ENCODE results near the gene ARHGEF10L.

Gene ARHGEF10L

DNA sequence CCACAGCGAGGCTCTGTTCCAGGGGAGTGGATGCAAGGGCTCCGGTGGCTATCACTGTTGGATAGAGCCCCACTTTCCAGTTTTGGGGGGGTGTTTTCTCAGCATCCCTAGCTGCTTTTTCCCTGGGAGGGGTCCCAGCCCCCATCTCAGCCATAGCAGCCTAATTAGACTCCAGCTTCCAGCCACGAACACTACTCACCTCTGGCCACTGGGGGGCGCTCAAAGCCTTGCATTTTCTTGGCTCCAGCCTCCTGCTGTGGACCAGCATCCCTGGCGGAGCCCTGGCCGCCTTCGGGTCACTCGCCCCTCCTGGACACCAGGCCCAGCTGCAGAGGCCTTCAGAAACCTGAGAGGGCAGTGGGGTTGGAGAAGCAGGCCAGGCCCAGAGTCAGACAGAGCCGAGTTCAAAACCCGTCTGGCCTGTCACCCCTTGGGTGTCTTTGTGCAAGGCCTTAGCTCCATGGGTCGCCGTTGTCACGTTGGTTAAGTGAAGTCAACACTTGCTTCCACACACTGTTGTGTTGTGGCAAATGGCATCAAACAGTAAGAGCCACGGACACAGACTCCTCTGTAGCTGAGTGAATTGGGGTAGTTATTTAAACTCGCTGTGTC is 122.2 kb downstream of the ARHGEF10L start:
- DNase-seq (ENCODE audit: low spot score), result peak; percentile 41

DNA sequence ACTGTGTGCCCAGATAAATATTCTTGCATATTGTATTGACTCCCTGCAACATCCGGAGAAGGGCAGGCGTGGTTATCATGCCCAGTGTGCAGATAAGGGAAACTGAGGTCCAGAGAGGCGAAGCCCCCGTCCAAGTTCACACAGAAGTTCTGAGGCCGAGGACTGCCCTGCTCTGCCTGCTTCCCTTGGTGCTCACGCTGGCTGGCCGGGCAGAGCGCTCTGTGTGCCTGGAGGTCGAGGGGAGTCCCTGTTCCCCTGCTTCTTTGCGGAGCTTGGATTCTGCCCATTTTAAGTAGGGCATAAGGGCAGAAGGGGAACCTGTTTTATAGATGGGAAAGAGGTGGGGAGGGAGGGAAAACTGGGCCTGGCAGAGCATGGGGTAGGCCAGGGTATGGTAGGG is 122.8 kb downstream of the ARHGEF10L start:
- no peak for DNase-seq (ENCODE audit: low spot score)

DNA sequence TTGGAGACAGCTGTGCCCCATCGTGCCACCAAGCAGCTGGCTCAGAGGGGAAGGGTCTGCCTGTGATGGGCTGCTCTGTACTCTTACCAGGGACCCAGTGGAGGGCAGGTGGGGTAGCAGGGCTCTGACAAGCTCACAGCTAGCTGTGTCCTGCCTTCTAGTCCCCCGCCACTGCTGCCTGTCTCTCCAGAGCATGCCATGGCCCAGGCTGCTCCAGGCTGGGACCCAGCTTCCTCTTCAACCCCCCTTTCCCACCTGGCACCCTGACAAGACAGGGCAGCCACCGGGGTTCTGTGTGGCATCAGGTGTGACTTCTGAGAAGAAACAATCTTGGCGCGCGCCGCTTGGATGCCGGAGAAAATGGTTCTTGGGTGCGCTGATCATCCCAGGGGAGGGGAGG is 123.3 kb downstream of the ARHGEF10L start:
- DNase-seq (ENCODE audit: low spot score), result no peak

DNA sequence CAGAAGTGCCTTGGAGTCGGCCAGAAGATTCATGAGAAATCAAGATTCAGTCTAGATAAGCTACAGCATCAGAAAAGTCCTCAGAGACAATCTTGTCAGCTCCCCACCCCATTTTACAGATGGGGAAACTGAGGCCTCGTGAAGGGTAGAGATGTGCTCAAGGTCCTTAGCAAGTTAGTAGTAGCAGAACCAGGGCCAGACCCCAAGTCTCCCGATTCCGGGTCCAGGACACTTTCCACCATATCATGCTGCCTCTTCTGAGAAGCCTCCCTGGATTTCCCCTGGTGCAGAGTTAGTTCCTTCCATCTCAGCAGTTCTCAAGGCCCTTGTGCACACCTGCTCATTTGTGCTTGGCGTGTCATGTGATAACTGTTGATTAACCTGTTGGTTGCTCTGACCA is 124.1 kb downstream of the ARHGEF10L start:
- DNase-seq (ENCODE audit: low spot score), result no peak

DNA sequence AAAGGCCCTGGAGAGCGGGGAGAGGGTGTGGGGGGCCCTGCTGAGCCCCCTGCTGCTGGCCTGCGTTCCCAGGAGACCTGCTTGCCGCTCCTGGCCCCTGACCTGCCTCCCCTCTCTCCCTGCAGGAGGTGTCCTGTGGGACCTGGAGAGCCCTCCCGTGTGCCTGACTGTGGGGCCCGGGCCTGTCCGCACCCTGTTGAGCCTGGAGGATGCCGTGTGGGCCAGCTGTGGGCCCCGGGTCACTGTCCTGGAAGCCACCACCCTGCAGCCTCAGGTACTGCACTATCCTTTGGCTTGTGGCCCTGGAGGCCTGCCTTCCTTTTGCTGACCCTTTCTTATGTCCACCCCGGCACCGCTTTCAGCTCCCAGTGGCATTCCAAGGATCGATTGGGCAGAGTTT is 124.8 kb downstream of the ARHGEF10L start:
- DNase-seq (ENCODE audit: low spot score), result no peak

DNA sequence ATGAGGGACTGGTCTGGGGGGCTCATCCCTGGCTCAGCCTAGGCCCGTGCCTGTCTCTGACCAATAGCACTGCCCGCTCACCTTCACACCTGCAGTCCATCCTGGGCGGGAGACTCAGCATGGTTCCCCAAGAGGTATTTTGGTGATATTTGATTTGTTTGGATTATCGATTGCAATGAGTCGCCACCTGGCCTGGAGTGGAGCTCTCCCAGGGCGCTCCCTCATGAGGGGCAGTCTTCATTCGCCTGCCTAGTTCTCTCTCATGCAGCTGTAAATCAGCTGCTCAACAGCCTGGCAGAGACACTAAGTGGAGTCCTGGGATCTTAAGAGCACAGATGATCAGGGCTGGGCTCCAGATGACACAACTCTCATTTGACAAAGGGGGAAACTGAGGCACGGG is 125.6 kb downstream of the ARHGEF10L start:
- DNase-seq (ENCODE audit: low spot score), result no peak

DNA sequence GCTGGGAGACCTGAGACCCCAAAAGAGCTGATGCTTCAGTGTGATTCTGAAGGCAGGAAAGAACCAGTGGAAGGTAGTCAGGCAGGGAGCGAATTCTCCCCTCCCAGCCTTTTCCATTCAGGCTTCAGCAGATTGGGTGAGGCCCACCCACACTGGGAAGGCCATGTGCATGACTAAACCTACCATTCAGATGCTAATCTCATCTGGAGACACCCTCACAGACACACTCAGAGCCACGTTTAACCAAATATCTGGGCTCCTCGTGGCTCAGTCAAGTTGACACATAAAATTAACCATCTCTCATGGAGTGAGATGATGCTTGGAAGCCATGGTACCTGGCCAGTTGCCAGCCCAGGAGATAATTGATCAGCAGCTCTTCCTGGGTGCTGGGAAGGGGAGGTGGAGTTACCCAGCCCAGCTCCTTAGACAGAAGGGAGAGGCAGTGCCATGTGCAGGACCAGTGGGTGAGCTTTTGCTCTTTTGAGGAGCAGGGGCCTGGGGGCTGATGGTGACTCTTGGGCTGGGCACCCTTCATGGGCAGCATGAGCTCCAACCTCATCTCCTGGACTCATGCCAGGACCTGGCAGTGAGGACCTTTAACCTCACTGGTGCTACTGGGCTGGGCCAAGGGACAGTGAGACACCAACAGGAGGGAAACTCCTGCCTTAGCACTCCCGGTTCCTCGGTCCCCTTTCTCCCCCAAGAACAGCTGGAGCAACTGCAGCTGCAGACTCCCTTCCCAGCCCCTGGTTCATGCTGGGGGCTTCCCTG is 126.6 kb downstream of the ARHGEF10L start:
- DNase-seq (ENCODE audit: low spot score), result peak; percentile 19

DNA sequence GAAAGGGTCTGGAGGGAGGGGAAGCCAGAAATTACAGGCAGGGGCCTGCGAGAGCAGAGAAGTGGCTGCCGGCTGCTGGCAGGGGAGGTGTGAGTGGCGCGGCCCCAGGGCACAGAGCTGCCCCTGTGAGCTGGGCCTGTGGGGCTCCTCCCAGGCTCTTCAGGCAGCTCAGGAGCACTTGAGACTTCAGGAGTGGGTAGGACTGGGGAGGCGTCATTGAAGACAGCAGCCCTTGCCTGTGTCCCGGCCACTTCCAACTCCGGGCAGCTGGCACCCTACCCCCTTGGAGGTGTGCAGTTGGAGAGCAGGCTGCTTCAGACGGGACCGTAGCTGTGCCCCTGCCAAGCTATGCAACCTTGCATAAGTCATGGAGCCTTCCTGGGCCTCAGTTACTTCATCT is 128.1 kb downstream of the ARHGEF10L start:
- no peak for DNase-seq (ENCODE audit: low spot score)

DNA sequence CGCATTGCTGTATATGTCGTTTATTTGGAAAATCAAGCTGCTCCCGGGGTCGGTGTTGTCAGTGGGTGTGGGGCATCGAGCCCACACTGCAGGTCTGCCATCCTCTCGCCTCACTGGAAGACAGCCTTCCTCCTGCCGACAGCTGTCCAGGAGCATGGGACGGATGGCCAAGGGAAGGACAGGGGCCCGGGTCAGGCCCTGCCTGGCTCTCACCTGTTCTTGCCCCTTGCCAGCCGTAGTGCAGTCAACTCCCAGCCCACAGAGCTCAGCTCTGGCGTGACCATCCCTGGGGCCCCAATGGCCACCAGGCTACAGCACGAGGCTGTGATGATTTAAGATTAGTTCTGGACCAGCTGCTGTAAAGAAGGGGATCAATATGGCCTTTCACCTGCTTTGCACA is 128.7 kb downstream of the ARHGEF10L start:
- DNase-seq (ENCODE audit: low spot score), result no peak

DNA sequence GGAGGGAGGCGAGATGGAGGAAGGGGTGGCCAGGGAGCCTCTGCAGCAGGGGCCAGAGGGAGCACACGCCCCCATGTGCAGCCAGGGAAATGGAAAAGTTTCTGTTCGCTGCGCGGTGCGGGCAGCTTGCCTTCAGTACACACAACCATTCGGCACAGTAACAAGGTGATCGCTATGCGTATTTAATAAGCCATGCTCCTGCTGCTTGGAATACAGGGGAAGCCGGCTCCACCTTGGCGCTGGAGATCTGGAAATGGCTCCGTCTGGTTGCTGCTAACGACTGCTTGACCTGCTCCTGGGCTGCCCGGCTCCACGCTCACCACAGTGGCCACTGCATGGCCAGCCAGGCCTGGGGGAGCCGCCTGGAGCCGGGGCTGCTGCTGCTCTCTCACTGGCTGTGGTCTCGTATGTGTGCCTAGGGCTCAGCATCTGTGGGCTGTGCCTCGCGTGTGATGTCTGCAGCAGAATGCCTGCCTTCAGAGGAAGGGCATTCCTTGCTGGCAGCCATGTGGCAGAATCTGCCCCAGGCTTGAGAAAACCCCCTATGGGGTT is 129.2 kb downstream of the ARHGEF10L start:
- DNase-seq (ENCODE audit: low spot score), result no peak

DNA sequence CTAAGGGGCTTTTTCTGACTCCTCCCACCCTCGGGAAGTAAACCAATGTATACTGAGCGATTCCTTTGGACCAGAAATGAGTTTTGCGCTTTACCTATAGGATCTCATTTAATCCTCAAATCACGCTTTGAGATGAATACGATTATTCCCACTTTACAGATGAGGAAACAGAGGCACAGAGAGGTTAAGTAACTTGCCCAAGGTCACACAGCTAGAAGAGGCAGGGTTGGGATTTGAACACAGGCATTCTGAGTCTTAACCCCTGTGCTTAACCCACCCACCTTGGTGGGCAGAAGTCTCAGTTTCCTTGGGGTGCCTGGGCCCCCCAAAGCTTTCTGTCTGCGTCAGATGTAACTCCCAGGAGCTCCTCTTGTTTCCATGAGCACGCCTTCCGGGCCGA is 129.8 kb downstream of the ARHGEF10L start:
- DNase-seq (ENCODE audit: low spot score), result no peak

DNA sequence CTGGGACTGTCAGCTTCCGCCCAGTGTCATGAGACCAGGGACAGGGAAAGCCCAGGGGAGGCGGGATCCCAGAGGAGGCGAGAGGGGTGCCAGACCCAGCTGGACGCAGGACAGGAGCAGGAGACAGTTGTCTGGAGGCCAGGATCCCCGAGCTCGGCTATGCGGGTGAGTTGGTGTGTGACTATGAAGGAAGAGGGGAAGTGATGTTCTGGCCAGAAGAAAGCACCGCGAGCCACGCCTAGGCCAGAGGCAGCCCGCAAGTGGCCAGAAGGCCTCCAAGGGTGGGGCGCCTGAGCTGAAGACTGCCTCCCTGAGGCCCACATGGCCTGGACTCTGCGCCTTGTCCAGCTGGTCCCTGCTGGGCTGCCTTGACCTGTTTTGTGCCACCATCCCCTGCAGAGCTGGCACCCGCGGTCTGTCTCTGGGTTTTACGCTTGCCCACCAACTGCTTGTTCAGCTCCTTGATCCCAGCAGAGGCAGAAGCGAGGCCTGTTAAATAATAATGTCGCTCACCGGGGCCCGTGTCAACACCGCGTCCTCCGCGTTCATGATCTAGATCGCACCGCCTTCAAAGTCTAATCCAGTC is 130.5 kb downstream of the ARHGEF10L start:
- no peak for DNase-seq (ENCODE audit: low spot score)

DNA sequence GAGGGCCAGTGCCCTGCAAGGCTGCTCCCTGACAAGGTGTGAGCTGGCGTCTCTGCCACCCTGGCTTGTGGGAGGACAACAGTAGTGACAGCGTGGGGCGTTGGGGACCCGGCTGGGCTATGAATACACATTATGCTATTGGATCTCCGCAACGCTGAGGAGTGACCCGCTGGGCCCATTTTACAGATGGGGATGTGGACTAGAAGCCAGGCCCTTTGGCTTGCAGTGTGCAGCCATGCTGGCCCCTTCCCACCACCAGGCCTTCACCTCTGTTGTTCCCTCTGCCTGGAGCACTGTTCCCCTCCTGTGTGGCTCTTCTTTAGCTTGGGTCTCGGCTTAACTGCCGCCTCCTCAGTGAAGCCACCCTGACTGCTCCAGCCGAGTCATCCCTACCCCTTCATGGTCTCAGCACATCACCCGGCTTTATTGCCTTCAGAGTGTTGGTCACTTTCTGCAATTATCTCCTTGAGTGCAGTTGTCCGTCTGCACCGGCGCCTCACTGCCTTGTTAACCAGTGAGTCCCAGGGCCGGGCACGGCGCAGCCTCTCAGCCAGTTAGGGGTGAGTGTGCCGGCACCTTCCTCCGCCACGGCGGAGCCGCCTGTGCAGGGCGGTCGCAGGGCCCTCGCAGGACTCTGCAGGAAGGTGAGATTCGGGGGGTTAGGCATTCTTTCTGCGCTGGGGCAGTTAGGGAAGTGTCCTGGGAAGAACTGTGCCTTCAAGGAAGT is 131.3 kb downstream of the ARHGEF10L start:
- DNase-seq (ENCODE audit: low spot score), result no peak

DNA sequence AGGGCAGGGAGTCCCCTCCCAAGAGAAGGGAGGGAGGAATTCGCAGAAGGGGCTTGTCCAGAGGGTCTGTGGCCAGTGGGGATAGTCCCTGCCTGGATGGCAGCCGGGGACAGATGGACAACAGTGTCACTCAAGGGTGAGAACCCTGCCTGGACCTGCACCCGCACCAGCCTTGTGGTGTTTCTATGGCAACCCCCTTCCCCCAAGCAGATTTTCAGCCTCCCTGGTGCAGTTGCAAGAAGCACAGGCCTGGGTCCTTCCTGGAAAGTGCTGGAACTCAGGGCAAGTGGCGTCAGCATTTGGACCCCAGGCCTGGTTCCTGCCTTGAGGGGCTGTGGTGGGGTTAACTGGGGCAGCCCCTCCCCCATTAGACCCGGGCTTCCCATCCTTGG is 131.8 kb downstream of the ARHGEF10L start:
- no peak for DNase-seq (ENCODE audit: low spot score)

DNA sequence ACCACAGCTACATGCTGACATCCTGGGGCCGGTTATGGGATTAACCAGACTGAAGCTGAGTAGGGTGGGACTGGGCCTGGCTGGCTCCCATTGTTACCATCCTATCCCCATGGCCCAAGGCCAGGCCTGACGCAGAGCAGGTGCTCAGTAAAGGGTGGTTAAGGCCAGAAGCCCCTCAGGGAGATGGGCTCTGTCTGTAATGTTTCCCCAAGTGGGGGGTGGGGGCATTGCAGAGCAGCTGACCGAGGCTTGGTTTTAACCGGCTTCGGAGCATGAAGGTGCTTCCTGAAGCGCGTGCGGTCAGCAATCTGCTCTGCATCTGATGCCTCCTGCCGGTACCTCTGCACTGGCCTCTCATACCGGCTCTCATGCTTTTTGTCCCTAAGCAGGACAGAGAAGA is 132.2 kb downstream of the ARHGEF10L start:
- DNase-seq (ENCODE audit: low spot score), result no peak

DNA sequence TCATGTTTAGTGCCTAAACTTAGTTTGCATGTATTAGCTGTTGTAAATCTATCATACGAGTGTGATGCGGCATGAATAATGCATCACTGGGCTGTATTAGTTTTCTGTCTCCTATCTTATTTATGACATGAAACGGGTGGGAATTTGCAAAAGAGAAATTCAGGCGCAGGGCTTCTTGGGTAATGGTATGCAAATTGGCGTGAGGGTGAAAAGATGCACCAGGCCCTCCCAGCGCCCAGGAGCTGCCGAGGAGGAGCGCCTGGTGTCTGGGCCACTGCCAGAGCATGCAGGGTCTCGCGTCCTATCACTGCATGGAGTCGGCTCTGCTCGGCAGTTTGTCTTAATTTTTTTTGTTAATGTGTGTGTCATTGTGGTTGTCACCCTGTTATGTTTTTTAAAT is 132.7 kb downstream of the ARHGEF10L start:
- no peak for DNase-seq (ENCODE audit: low spot score)

DNA sequence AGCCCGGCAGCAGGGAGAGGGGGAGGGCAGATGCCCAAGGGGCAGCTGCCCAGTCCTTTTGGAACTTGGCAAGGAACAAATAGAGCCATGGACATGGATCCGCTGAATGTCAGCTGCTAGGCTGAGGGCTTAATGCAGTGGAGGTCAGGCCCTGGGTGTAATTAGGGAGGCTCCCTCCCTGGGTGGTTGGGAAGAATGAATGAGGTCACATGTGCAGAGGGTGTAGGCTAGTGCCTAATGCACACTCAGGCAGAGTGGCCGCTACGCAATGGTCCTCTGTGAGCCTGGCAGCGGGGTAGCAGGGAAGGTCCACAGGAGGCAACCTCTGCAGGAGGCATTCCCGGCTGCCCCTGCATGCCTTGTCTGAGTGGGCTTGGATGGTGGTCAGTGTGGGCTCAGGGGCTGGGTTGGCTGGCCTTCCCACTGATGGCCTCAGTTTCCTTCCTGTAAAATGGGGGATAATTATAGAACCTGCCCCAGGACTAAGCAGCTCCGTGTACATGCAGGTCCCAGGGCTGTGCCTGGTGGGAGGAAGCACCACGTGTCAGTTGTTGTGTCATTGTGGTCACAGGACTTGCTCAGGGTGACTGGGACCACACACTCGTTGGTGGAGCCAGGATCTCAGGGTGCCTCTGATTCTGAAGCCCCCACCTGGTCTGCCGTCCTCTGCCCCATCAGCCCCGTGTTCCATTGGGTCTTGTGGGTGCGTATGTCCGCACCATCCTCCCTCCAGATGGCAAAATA is 134.0 kb downstream of the ARHGEF10L start:
- DNase-seq (ENCODE audit: low spot score), result no peak

DNA sequence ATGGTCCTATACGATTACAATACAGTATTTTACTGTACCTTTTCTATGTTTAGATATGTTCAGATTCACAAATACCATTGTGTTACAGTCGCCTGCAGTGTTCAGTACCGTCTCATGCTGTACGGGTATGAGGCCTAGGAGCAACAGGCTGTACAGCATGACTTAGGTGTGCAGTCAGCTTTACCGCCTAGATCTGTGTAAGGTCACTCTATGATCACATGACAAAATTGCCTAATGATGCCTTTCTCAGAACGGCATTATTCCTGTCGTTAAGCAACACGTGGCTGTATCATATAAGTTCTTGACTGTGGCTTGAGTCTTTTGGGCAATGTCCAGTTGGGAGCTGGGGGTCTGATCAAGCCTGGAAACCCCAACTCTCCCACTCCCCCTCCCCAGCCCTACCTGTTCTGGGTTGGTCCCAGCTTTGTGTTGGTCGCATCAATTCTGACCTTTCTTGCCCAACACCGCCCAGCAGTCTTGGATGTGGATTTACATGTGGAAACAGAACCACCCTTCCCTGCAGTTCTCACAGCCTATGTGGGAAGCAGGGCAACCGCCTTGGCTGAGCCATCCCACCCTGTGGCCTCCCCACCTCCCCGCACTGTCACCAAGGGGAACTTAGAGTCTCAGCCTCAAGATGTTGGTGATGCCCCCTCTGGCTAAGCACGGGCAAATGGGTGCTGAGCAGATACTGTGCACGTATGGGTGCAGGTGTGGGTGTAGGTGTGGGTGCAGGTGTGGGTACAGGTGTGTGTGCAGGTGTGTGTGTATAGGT is 135.4 kb downstream of the ARHGEF10L start:
- peak; percentile 19 for DNase-seq (ENCODE audit: low spot score)

DNA sequence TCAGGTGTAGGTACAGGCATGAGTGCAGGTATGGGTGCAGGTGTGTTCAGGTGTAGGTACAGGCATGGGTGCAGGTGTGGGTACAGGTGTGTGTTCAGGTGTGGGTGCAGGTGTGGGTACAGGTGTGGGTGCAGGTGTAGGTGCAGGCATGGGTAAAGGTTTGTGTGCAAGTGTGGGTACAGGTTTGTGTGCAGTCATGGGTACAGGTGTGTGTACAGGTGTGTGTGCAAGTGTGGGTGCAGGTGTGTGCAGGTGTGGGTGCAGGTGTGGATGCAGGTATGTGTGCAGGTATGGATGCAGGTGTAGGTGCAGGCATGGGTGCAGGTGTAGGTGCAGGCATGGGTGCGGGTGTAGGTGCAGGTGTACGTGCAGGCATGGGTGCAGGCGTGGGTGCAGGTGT is 136.2 kb downstream of the ARHGEF10L start:
- DNase-seq (ENCODE audit: low spot score), result no peak

DNA sequence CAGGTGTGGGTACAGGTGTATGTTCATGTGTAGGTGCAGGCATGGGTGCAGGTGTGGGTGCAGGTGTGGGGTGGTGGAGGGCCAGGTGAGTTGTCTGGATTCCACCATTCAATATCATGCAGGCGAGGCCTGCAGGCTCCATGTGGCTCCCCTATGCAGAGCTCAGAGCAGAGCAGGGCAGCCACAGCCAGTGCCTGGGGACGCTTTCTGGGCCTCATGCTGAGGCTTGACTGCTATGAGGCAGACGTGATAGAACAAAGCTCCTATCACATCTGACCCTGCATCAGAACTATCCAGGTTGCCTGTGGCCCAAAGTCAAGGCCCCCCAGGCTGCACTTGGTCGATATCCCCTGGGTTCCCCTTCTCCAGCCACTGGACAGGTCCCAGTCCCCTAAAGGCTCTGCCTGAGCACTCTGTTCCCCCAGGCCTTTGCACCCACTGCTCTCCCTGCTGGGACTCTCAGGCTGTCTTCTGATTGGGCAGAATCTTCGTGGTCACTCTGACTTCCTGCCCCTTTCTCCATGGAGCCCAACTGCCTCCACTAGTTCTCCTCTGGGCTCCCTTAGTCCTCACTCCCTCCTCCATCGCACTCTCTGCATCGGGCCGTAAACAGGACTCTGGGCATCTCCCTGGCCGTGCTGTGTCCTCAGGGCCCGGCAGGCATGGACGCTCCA is 137.0 kb downstream of the ARHGEF10L start:
- DNase-seq (ENCODE audit: low spot score), result peak; percentile 7

DNA sequence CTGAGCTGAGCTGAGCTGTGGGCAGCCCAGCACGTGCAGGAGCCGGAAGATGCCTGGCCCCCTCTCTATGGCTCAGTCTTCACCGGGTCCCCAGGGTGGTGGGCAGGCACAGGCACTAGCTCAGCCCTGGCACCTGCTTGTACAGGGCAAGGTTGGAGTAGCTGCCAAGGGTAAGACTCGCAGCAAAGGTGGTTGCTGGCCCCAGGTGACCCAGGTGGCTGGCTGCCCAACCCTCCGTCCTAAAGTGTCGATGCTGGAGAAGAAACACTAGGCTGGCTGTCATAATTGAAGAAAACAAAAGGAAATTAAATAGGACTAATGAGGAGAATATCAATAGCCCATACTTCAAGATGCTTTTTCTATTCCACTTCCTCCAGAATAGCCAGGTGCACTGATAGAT is 138.5 kb downstream of the ARHGEF10L start:
- no peak for DNase-seq (ENCODE audit: low spot score)

Data from RKO (cell line).